ENCODE results near the gene NTHL1.

NTHL1 gene

DNA sequence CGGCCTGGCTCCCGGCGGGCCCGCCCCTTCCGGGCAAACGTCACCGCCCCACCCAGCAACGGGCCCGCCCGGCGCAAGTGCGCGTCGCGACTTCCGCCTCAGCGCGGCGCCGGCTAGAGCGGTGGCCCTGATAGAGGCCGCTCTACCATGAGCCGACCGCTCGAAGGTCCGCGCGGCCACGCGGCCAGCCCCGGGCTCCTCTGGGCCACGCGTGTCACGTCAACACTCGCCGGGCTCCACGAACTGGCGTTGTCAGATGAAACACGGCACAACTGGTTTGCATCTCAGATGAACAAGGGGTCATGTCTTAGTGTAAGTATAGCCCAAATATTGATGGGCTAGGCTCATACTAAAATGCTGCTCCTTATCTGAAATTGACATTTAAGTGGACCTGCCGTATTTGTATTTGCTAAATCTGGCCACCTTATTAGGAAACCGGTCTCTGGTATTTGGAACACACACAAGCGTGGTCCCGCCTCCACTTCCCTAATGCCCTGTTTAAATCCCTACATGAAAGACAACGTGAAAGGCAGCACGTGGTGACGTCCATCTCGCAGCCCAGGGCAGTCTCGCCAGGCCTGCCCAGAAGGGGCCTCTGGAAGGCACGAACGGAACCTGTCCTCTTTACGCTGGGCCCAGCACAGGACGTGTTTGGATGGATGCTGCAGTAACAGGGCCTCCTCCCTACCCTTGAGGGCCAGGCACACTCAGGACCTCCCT, 37.7 kb downstream of the NTHL1 start, which contains the start of gene ZNF598 (continued):
- TF ChIP-seq, protein P1, sequence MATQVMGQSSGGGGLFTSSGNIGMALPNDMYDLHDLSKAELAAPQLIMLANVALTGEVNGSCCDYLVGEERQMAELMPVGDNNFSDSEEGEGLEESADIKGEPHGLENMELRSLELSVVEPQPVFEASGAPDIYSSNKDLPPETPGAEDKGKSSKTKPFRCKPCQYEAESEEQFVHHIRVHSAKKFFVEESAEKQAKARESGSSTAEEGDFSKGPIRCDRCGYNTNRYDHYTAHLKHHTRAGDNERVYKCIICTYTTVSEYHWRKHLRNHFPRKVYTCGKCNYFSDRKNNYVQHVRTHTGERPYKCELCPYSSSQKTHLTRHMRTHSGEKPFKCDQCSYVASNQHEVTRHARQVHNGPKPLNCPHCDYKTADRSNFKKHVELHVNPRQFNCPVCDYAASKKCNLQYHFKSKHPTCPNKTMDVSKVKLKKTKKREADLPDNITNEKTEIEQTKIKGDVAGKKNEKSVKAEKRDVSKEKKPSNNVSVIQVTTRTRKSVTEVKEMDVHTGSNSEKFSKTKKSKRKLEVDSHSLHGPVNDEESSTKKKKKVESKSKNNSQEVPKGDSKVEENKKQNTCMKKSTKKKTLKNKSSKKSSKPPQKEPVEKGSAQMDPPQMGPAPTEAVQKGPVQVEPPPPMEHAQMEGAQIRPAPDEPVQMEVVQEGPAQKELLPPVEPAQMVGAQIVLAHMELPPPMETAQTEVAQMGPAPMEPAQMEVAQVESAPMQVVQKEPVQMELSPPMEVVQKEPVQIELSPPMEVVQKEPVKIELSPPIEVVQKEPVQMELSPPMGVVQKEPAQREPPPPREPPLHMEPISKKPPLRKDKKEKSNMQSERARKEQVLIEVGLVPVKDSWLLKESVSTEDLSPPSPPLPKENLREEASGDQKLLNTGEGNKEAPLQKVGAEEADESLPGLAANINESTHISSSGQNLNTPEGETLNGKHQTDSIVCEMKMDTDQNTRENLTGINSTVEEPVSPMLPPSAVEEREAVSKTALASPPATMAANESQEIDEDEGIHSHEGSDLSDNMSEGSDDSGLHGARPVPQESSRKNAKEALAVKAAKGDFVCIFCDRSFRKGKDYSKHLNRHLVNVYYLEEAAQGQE (tag by site-specific recombination; IDR thresholded peaks at IDR 0.05): peak; percentile 49; the same call in 1 of the 2 replicates
- TF ChIP-seq ZNF391 (tag by site-specific recombination; IDR thresholded peaks at IDR 0.05; ENCODE audit: borderline replicate concordance, low read depth) (peak; percentile 69; the same call in 1 of the 2 replicates), ZNF2 (tag by site-specific recombination; IDR thresholded peaks at IDR 0.05) (peak; percentile 72), ZNF629 (tag by site-specific recombination; IDR thresholded peaks at IDR 0.05) (peak; percentile 84), ZNF169 (tag by site-specific recombination; IDR thresholded peaks at IDR 0.05) (no peak), ZXDB (tag by site-specific recombination; IDR thresholded peaks at IDR 0.05) (peak; percentile 66; the same call in 1 of the 2 replicates), ZNF843 (tag by site-specific recombination; IDR thresholded peaks at IDR 0.05) (peak; percentile 77), BCL11B (tag by site-specific recombination; IDR thresholded peaks at IDR 0.05; ENCODE audit: low read depth) (0 out of 2 replicates have a peak, but pooled peaks have one; percentile 12), KLF7 (tag by site-specific recombination; IDR thresholded peaks at IDR 0.05; ENCODE audit: borderline replicate concordance) (0 out of 2 replicates have a peak, but pooled peaks have one; percentile 40), ZNF677 (tag by site-specific recombination; IDR thresholded peaks at IDR 0.05) (no peak), GLI2 (tag by site-specific recombination; IDR thresholded peaks at IDR 0.05; ENCODE audit: borderline replicate concordance, low read depth) (no peak), ZNF324 (tag by site-specific recombination; IDR thresholded peaks at IDR 0.05) (peak; percentile 86), SP3 (tag by site-specific recombination; IDR thresholded peaks at IDR 0.05) (peak; percentile 62), ZNF394 (tag by site-specific recombination; IDR thresholded peaks at IDR 0.05; ENCODE audit: borderline replicate concordance) (peak; percentile 61), ZNF76 (tag by site-specific recombination; IDR thresholded peaks at IDR 0.05; ENCODE audit: borderline replicate concordance, low read depth) (peak; percentile 74), ZNF610 (tag by site-specific recombination; IDR thresholded peaks at IDR 0.05; ENCODE audit: borderline replicate concordance) (peak; percentile 56; the same call in 1 of the 2 replicates), GFI1B (tag by site-specific recombination; IDR thresholded peaks at IDR 0.05) (no peak), ZNF335 (tag by site-specific recombination; conservative IDR thresholded peaks at IDR 0.05) (peak; percentile 90), ZNF555 (tag by site-specific recombination; conservative IDR thresholded peaks at IDR 0.05) (no peak), ZNF404 (tag by site-specific recombination; IDR thresholded peaks at IDR 0.05) (0 out of 2 replicates have a peak, but pooled peaks have one; percentile 7), OVOL3 (tag by site-specific recombination; IDR thresholded peaks at IDR 0.05) (peak; percentile 62; the same call in 1 of the 2 replicates), ZNF768 (tag by site-specific recombination; IDR thresholded peaks at IDR 0.05) (no peak), ZBTB17 (tag by site-specific recombination; IDR thresholded peaks at IDR 0.05) (peak; percentile 67)
- TF ChIP-seq, protein P2, sequence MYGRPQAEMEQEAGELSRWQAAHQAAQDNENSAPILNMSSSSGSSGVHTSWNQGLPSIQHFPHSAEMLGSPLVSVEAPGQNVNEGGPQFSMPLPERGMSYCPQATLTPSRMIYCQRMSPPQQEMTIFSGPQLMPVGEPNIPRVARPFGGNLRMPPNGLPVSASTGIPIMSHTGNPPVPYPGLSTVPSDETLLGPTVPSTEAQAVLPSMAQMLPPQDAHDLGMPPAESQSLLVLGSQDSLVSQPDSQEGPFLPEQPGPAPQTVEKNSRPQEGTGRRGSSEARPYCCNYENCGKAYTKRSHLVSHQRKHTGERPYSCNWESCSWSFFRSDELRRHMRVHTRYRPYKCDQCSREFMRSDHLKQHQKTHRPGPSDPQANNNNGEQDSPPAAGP (tag by site-specific recombination; IDR thresholded peaks at IDR 0.05): peak; percentile 49; the same call in 1 of the 2 replicates
- TF ChIP-seq, protein P3, sequence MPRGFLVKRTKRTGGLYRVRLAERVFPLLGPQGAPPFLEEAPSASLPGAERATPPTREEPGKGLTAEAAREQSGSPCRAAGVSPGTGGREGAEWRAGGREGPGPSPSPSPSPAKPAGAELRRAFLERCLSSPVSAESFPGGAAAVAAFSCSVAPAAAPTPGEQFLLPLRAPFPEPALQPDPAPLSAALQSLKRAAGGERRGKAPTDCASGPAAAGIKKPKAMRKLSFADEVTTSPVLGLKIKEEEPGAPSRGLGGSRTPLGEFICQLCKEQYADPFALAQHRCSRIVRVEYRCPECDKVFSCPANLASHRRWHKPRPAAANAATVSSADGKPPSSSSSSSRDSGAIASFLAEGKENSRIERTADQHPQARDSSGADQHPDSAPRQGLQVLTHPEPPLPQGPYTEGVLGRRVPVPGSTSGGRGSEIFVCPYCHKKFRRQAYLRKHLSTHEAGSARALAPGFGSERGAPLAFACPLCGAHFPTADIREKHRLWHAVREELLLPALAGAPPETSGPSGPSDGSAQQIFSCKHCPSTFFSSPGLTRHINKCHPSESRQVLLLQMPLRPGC (tag by site-specific recombination; IDR thresholded peaks at IDR 0.05): peak; percentile 46; the same call in 1 of the 2 replicates
- TF ChIP-seq, protein P4, sequence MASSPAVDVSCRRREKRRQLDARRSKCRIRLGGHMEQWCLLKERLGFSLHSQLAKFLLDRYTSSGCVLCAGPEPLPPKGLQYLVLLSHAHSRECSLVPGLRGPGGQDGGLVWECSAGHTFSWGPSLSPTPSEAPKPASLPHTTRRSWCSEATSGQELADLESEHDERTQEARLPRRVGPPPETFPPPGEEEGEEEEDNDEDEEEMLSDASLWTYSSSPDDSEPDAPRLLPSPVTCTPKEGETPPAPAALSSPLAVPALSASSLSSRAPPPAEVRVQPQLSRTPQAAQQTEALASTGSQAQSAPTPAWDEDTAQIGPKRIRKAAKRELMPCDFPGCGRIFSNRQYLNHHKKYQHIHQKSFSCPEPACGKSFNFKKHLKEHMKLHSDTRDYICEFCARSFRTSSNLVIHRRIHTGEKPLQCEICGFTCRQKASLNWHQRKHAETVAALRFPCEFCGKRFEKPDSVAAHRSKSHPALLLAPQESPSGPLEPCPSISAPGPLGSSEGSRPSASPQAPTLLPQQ (tag by site-specific recombination; IDR thresholded peaks at IDR 0.05): peak; percentile 78
- TF ChIP-seq, protein P5, sequence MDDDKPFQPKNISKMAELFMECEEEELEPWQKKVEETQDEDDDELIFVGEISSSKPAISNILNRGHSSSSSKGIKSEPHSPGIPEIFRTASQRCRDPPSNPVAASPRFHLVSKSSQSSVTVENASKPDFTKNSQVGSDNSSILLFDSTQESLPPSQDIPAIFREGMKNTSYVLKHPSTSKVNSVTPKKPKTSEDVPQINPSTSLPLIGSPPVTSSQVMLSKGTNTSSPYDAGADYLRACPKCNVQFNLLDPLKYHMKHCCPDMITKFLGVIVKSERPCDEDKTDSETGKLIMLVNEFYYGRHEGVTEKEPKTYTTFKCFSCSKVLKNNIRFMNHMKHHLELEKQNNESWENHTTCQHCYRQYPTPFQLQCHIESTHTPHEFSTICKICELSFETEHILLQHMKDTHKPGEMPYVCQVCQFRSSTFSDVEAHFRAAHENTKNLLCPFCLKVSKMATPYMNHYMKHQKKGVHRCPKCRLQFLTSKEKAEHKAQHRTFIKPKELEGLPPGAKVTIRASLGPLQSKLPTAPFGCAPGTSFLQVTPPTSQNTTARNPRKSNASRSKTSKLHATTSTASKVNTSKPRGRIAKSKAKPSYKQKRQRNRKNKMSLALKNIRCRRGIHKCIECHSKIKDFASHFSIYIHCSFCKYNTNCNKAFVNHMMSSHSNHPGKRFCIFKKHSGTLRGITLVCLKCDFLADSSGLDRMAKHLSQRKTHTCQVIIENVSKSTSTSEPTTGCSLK (tag by site-specific recombination; IDR thresholded peaks at IDR 0.05): no peak
- TF ChIP-seq, protein P6, sequence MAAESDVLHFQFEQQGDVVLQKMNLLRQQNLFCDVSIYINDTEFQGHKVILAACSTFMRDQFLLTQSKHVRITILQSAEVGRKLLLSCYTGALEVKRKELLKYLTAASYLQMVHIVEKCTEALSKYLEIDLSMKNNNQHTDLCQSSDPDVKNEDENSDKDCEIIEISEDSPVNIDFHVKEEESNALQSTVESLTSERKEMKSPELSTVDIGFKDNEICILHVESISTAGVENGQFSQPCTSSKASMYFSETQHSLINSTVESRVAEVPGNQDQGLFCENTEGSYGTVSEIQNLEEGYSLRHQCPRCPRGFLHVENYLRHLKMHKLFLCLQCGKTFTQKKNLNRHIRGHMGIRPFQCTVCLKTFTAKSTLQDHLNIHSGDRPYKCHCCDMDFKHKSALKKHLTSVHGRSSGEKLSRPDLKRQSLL (tag by site-specific recombination; IDR thresholded peaks at IDR 0.05): 0 out of 2 replicates have a peak, but pooled peaks have one; percentile 8
